DMS53 treated with DMSO at 0.1 percent for 48 hours (cell line): ENCODE data around the gene HMG20B.

Experiments used
- DNase-seq: peaks from one replicate; lab custom pipeline; 2025; ENCODE audit not compliant: unreplicated experiment; lab: John Stamatoyannopoulos, UW

The HMG20B gene

GRCh38 chr19:3605361-3605760, 32.6 kb downstream of the HMG20B start:
- no peak for DNase-seq

GRCh38 chr19:3605770-3606169, 33.0 kb downstream of the HMG20B start:
- no peak for DNase-seq

GRCh38 chr19:3606174-3606689, 33.5 kb downstream of the HMG20B start:
- peak; percentile 20 for DNase-seq

DNA sequence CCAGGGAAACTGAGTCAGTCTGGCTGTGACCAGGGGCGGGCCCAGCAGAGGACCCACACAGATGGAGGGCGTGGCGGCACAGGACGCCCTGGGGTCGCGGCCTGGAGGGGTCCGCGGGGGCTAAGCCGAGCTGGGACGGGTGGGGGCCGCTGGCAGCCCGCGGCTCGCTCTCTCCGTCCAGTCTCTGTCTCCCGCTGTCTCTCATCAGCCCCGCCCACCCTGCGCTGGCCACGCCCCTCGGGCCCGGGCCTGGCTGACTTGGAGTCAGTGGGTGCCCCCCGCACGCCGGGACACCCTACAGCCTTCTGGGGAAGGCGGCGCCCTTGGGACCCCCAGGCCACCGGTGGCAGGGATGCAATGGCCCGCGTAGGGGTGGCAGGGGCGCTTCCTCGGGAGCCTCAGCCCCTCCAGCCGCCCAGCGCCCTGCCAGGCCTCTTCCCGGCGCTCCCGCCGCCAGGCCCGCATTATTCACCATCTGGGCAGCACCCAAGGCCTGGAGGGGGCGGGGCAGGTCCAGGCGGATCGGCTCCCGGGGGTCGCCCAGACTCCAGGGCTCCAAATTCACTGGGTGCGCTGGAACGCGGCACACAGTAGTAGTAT, 34.0 kb downstream of the HMG20B start, which contains the start of gene TBXA2R:
Gene TBXA2R, minus strand, starts transcription at position 186 of the 600 bp plus-strand sequence. CDS start 6,241 bp downstream, outside the sequence.
- DNase-seq = no peak

DNA sequence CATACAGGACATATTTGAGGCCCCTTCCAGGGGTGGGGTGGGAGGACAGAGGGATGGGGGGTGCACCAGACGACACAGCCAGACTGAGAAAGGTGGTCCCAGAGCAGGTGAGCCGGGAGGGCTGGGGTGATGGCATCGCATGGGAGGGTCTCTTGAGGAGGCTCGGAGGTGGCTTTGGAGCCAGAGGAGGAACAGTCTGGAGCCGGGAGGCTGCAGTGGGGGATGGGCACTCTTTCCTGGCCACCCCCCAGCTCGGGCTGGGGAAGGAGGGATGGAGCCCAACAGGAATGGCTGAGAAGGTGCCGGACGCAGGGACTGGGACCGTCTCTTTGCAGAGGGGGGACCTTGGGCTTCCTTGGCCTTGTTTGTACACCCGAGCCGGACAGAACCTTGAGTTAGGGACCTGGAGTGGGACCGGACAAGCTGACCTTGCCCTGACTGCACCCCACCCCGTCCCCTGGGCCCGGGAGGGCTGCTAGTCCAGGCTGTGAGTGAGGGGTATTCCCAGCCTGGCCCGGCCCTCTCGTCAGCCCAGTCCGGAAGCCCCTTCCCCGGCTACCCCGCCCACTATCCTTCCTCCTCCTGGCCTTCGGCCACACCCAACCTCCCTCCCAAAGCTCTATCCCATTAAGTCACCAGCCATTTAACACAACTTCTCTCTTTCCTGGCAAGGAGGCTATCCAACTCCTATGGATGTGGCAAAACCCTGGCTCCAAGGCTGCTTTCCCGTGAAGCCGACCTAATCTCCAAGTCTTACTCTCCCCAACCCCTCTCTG, 34.7 kb downstream of the HMG20B start:
- DNase-seq = no peak

DNA sequence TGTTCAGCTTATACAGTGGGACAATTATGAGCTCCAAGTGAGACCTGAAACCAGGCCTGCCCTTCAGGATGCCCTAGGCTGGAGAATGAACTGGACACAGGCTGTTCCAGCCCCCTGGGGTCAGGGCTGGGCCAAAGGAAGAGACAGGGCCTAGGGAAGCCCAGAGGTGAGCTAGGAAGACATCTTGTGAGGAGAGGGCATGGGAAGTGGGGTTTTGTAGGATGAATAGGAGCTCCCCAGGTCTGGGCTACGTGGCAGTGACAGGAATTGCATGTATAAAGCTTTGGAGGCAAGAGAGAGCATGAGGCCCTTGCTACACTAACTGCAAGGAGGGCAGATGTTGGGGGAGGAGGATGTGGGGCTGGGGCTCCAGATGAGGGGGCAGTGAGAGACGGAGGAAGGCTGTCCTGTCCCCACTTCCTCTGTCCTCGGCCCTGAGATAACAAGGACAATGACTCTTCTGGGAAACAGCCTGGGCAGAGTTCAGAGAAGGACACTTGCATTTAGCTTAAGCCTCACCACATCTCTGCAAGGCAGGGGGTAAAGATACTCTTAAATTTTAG, 35.4 kb downstream of the HMG20B start:
- DNase-seq = no peak

DNA sequence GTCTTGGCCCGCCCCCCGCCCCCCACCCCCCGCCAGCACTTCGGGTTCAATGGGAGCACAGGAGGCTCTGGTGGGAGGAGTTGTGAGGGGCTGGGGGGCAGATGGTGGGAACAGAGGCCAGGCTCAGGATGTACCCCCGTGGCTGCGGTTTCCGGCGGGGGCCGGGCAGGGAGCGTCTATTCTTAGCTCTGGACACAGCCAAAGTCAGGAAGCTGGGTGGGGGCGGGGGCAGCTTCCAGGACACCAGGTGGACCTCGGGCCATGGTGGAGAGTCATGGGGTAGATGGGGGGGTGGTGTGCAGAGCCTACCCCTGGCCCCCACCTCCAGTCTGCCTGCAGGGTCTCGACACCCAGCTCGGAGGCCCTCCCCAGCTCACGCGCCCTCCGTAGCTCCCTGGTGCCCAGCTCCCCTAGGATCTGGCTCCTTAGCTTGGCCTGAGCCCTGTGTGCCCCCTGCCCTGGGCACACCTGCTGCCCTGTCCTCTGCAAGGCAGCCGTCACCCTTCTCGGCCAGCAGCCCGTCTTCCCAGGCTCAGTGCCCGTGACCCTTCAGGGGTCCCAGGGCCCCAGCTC, 36.1 kb downstream of the HMG20B start:
- DNase-seq = no peak

- no peak for DNase-seq
Observed at GRCh38 chr19:3609779-3610719, 37.3 kb downstream of the HMG20B start.

GRCh38 chr19:3610745-3611717, 38.3 kb downstream of the HMG20B start:
- no peak for DNase-seq

DNA sequence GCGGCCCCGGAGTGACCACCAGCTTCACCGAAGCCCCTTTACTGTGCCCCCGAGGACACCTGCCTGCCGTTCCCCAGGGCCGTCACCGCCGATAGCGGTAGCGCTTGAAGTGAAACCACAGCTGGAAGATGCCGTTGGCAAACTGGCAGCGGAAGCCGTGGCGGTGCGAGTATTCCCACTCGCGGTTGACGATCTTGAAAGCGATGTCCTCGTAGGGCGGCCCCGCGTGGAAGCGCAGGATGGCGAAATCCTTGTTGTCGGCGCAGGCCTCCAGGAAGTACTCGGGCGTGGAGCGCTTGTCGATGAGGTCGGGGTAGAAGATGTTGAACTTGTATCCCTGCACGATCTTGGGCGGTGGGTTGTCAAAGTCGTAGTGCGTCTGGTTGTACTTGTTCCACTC, 39.1 kb downstream of the HMG20B start:
- no peak for DNase-seq

DNA sequence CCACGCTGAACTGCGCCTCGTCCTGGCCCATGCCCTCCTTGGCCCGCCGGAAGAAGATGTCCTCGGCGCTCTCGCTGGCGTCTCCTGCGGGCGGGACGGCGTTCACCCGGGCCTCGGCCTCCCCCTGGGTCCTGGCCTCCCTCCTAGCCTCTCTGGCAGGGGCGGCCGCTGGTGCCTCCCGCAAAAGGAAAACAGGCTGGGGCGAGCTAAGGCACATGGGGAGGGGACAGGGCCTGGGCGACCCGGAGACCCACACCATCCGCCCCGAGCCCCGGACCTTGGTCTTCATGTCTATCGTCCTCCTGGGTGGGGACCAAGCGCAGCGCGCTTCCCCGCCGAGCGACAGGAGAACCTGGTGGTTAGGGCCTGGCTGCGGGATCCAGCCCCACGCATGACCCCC, 39.6 kb downstream of the HMG20B start:
- no peak for DNase-seq

DNA sequence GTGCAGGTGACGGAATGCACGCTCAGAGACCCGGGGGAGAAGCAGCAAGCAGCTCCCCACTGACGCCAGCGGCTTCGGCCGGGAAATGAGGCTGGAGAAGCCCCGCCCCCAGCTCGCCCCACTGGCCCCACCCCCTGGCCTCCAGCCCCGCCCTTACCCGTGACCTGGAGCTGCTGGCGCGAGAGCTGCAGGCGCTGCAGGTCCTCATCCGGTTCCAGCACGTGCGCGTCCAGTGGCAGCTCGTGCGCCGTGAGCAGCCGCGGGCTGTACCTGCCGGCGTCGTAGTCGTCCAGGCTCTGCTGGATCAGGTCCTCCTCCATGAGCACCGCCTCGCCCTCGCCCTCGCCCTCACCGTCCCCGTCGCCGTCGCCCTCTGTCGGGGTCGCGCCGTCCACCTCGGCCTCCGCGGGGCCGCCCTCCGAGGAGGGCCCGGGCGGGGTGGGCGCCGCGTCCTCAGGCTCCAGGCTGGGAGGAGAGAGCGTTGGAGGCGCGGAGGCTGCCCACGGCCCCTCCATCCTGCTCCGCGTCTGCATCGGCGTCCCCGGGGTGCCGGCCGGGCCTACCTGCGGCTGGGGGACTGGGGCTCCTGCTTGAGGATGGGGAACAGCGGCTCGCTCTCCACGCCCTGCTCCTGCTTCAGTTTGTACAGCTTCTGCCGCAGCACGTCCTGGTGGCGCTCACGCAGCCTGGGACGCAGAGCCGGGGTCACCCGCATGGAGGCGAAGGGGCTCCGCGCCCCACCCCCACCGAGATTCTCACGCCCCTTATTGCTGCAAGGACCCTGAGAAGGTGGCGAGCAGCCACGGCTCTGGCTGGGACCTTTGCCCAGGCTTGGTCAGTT, 40.4 kb downstream of the HMG20B start:
- DNase-seq = no peak

DNA sequence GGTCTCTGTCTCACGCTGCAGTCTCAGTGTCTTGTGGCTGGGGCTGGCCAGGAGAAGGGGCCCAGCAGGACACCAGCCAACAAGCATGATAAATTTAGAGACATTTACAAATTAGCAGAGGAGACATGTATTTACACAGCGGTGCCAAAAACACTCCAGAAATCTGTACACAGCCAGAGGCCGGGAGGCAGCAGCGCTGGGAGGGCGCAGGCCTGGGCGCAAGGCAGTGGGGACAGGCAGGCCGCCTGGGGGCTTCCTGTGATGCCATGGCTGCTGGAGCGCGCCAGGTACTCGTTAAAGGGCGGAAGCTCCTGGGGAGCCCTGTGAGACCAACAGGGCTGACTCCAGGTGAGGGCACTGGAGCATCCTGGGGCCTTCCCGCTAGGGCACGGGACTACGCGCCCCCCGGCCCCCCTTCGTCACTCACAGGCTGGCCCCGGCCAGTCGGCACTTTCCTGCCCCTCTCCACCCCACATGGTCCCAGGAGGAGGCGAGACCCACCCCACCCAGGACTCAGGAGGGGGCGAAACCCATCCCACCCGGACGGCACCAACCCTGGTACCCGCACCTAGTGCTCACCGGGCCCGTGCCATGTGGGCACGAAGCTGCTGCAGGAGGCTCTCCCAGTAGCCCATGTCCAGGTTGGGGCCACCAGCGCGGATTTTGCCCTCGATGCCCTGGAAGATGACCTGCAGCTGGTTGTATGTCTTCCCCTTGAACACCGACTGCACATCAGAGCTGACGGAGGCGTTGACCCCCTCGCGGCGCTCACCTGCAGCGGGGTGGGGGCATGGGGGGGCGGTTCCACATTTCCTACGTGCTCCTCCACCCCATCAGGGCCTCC, 41.3 kb downstream of the HMG20B start:
- DNase-seq = no peak

GRCh38 chr19:3614858-3615505, 42.2 kb downstream of the HMG20B start:
- no peak for DNase-seq

DNA sequence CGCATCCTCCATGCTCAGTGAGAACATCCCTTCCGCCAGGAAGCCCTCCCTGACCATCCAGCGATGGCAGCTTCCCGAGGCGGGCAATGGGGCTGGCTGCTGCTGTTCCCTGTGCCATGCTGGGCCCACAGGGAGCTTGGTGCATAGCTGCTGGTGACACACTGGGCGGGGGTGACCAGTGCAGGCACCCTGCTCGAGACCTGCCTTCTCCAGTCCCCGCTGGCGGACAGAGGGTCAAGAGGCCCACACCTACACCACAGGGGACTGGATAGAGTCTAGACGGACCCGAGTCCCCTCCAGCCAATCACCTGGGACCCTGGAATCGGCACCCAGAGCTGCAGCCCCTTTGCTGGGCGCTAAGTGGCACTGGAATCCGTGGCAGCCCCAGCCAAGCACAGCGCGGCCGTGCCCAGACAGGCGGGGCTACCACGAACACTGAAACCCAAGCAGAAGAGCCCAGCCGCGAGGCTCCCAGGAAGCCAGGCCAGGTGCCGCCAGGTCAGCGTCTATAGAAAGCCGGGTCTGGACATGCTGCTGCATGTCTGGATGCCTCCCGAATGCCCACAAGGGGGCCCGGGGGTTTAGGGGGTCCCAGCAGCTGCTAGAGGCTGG, 42.9 kb downstream of the HMG20B start:
- no peak for DNase-seq

DNA sequence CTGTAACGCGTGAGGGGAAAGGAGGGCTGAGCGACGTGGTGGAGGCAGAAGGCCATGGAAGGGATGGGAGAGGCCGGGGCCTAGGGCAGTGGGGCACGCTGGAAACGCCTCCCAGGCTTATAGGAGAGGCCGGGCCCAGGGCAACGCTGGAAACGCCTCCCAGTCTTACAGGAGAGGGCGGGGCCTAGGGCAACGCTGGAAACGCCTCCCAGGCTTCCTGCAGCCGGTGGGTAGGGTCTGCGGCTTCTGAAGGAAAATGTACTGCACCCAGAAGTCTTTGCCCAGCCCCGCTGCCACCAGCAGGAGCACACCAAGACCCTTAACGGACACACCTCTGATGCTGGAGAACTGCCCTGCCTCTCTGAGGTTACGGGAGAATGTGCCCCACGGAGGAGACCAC, 44.7 kb downstream of the HMG20B start:
- no peak for DNase-seq
